GM12878 (cell line): ENCODE data around the gene ARMC2. TPM values are rescaled to one million over a fixed set of nuclear protein-coding genes. Genes with fewer than 3 reads are reported as not detected.

Experiments
- ATAC-seq: fragments of 200-7000 bp; cut with Tn5 transposase; 3 replicates; pipeline ENCODE4 v1.9.1; 2020; ENCODE audit warnings: mild to moderate bottlenecking, moderate library complexity
- BruUV-seq: library from RNA; stranded (reverse); fragments of 400-500 nt; replicated peaks from 2 replicates; lab custom pipeline; 2021; lab: Mats Ljungman, UMichigan
- CTCF ChIA-PET: fragments of 300-600 bp; sonication (Branson Sonifier 250); formaldehyde crosslinking; extraction: SDS; loops from one replicate; lab custom pipeline; 2021; ENCODE audit warnings: inconsistent platforms; lab: Yijun Ruan, JAX
- POLR2A ChIA-PET: fragments of 350-600 bp; formaldehyde crosslinking; extraction: SDS; loops from one replicate; lab custom pipeline; 2021; ENCODE audit warnings: inconsistent platforms; lab: Charles Lee
- RAD21 ChIA-PET: fragments of 300-600 bp; sonication (Branson Sonifier 250); formaldehyde crosslinking; loops from one replicate; lab custom pipeline; 2023; ENCODE audit warnings: antibody characterized with exemption; ENCODE audit not compliant: unreplicated experiment; lab: Charles Lee
- SMC1A ChIA-PET: fragments of 300-600 bp; sonication (Branson Sonifier 250); formaldehyde crosslinking; loops from one replicate; lab custom pipeline; 2023; ENCODE audit not compliant: unreplicated experiment, uncharacterized antibody; lab: Charles Lee
- DNase-seq: peaks from one replicate; pipeline ENCODE4 v3.0.0-alpha.2; 2011; ENCODE audit warnings: low read depth, low spot score
- FAIRE-seq: peaks from 3 replicates; lab custom pipeline; 2011; peaks lifted over from hg19 to GRCh38; lab: Jason Lieb, UNC
- H2AFZ ChIP-seq: 2 replicates; pipeline ENCODE4 v1.6.0; 2011; ENCODE audit warnings: low read depth, low read length, control low read depth; ENCODE audit not compliant: control insufficient read depth
- H3K27ac ChIP-seq: 2 replicates; pipeline ENCODE4 v1.5.1; 2011; ENCODE audit warnings: control low read depth; ENCODE audit not compliant: control insufficient read depth, insufficient read depth
- H3K27me3 ChIP-seq, 2 experiments: replicated peaks in 1 of 2; 2 replicates each; pipeline versions ENCODE4 v1.6.0 to v1.6.1; 2011; ENCODE audit warnings: low read length in 1 of 2; ENCODE audit not compliant: control insufficient read depth in 2 of 2, insufficient read depth in 2 of 2
- H3K36me3 ChIP-seq, 2 experiments: 2 replicates each; pipeline ENCODE4 v1.5.1; 2011; ENCODE audit warnings: low read length in 1 of 2; ENCODE audit not compliant: control insufficient read depth in 2 of 2, insufficient read depth in 2 of 2
- H3K4me1 ChIP-seq: 2 replicates; pipeline ENCODE4 v1.6.1; 2011; ENCODE audit warnings: mild to moderate bottlenecking, low read length, moderate library complexity, mixed read lengths; ENCODE audit not compliant: control insufficient read depth, insufficient read depth
- H3K4me2 ChIP-seq: 2 replicates; pipeline ENCODE4 v1.6.0; 2011; ENCODE audit warnings: control low read depth; ENCODE audit not compliant: control insufficient read depth, insufficient read depth
- H3K4me3 ChIP-seq: fragments of 200-600 bp; sonication (generic); 2 replicates; pipeline ENCODE4 v1.5.1; 2016
- H3K79me2 ChIP-seq: 2 replicates; pipeline ENCODE4 v1.6.0; 2011; ENCODE audit warnings: low read length; ENCODE audit not compliant: control insufficient read depth, insufficient read depth
- H3K9ac ChIP-seq: 2 replicates; pipeline ENCODE4 v1.8.0; 2011; ENCODE audit warnings: low read length, control low read depth, mixed read lengths; ENCODE audit not compliant: control insufficient read depth, insufficient read depth
- H3K9me3 ChIP-seq: replicated peaks from 3 replicates; pipeline ENCODE4 v1.5.1; 2011; ENCODE audit warnings: mild to moderate bottlenecking, low read length; ENCODE audit not compliant: control insufficient read depth, insufficient read depth
- H4K20me1 ChIP-seq: 2 replicates; pipeline ENCODE4 v1.6.0; 2011; ENCODE audit not compliant: control insufficient read depth, insufficient read depth
- GABPA ChIP-seq: IDR thresholded peaks from 2 replicates; pipeline ENCODE4 v1.6.1; 2014; ENCODE audit warnings: antibody characterized with exemption, low read depth, mild to moderate bottlenecking, inconsistent platforms
- IRF5 ChIP-seq: fragments of 450-650 bp; IDR thresholded peaks from 2 replicates; pipeline ENCODE4 v1.6.1; 2017; ENCODE audit warnings: borderline replicate concordance
- MTA2 ChIP-seq: fragments of 450-650 bp; IDR thresholded peaks from 2 replicates; pipeline ENCODE4 v1.6.1; 2016; ENCODE audit warnings: low read depth, mild to moderate bottlenecking, moderate library complexity
- MYB ChIP-seq: fragments of 150-350 bp; IDR thresholded peaks from 2 replicates; pipeline ENCODE4 v1.6.1; 2014; ENCODE audit warnings: mild to moderate bottlenecking, low read depth, low read length, borderline replicate concordance
- MYC ChIP-seq: IDR thresholded peaks from 2 replicates; pipeline ENCODE4 v1.6.1; 2011; ENCODE audit warnings: mild to moderate bottlenecking, low read length, moderate library complexity, inconsistent platforms; ENCODE audit not compliant: insufficient read depth, insufficient replicate concordance, insufficient read length, severe bottlenecking
- POU2F2 ChIP-seq: IDR thresholded peaks from 3 replicates; pipeline ENCODE4 v1.6.1; 2011; ENCODE audit warnings: low read depth, mild to moderate bottlenecking, low read length, borderline replicate concordance
- PRDM15 ChIP-seq: fragments of 450-650 bp; formaldehyde crosslinking; IDR thresholded peaks from 2 replicates; pipeline ENCODE4 v1.4.0; 2020; ENCODE audit warnings: mild to moderate bottlenecking, moderate library complexity
- RB1 ChIP-seq: fragments of 450-650 bp; formaldehyde crosslinking; IDR thresholded peaks from 2 replicates; pipeline ENCODE4 v1.6.1; 2017; ENCODE audit warnings: mild to moderate bottlenecking, borderline replicate concordance
- RELB ChIP-seq: fragments of 450-650 bp; IDR thresholded peaks from 2 replicates; pipeline ENCODE4 v1.6.1; 2017; ENCODE audit warnings: low read depth, mild to moderate bottlenecking, moderate library complexity
- RFX5 ChIP-seq: IDR thresholded peaks from 2 replicates; pipeline ENCODE4 v1.6.1; 2011; ENCODE audit warnings: low read depth, low read length, improper control_type of control experiment
- RUNX3 ChIP-seq: IDR thresholded peaks from 2 replicates; pipeline ENCODE4 v1.6.1; 2012; ENCODE audit warnings: low read length, inconsistent platforms
- SREBF1 ChIP-seq: IDR thresholded peaks from 2 replicates; pipeline ENCODE4 v1.6.1; 2012; ENCODE audit warnings: mild to moderate bottlenecking, low read length
- SUPT20H ChIP-seq: IDR thresholded peaks from 2 replicates; pipeline ENCODE4 v1.6.1; 2011; ENCODE audit warnings: low read depth, mild to moderate bottlenecking, low read length, moderate library complexity, borderline replicate concordance; ENCODE audit not compliant: control insufficient read depth
- TBL1XR1 ChIP-seq: IDR thresholded peaks from 2 replicates; pipeline ENCODE4 v1.6.1; 2012; ENCODE audit warnings: low read depth, low read length, improper control_type of control experiment
- YBX1 ChIP-seq: fragments of 450-650 bp; IDR thresholded peaks from 2 replicates; pipeline ENCODE4 v1.6.1; 2016; ENCODE audit warnings: antibody characterized with exemption
- WGBS: methylation state at CpG from one replicate; pipeline ENCODE4 v1.1.6; 2016; ENCODE audit warnings: low lambda C conversion rate; ENCODE audit not compliant: insufficient replicate concordance, insufficient coverage; ENCODE audit errors: missing lambda C conversion rate; 5-methylcytosine and 5-hydroxymethylcytosine counted together
- in situ Hi-C: fragments of 300-500 bp; cut with MboI; formaldehyde crosslinking; loops from 9 replicates; pipeline ENCODE4 v1.14.3; 2018; ENCODE audit warnings: mixed read lengths
- intact Hi-C: fragments of 100-400 bp; cut with micrococcal nuclease; formaldehyde crosslinking; loops from one replicate; pipeline ENCODE4 v1.14.2; 2022; ENCODE audit not compliant: unreplicated experiment
- polyA plus RNA-seq, 11 experiments: library from polyadenylated mRNA; depleted of rRNA in 4 of 11; unstranded in 6 of 11; stranded (reverse) in 5 of 11; fragments of >200 nt; fragmentation: Nextera tagmentation in 4 of 11; fragmentation: Illumina TruSeq in 1 of 11; extraction: Ambion mirVana in 4 of 11; extraction: Trizol in 1 of 11; gene quantifications; 1 replicate in 1 of 11; 2 replicates in 10 of 11; pipeline versions ENCODE4 v1.2.1 to v1.2.3, GENCODE V29; 2011 to 2016; ENCODE audit warnings: inconsistent platforms in 2 of 11, missing spikeins in 2 of 11, low read depth in 1 of 11
- total RNA-seq, 4 experiments: library from RNA; depleted of rRNA in 3 of 4; stranded (reverse); fragments of >200 nt in 3 of 4; fragmentation: Illumina TruSeq in 1 of 4; extraction: Trizol in 1 of 4; gene quantifications; 2 replicates each; pipeline versions ENCODE4 v1.2.1 to v1.2.3, GENCODE V29; 2013 to 2021
- TF ChIP-seq, protein P1 (sequence below): IDR thresholded peaks from 2 replicates; pipeline ENCODE4 v1.6.1; 2011; ENCODE audit warnings: low read depth, mild to moderate bottlenecking, low read length, moderate library complexity, borderline replicate concordance; ENCODE audit errors: extremely low read depth

ARMC2 gene
- total and polyA plus RNA-seq, 10 of the 15 experiments (the other 5 are each of a cell fraction or from before 2014, with no cell fraction given), result 0.06 to 0.33 (median 0.21) TPM; not detected in 5

DNA sequence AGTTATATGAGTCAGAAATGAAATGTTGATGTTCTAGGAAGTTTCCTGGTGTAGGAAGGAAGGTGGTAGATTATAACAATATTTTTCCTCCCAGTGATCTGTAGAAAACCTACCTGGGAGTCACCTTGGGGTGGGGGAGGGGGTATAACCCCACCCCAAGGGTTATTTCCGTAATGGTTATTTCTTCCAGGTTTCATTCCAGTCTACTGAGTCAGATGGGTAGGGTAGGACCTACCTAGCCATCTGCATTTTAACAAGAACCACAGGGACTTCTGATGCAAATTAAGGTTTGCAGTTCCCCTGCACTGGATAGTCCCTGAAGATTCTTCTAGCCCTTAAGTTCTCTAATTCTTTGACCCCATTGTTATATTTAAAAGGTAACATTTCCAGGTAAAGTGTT is 88.9 kb downstream of the ARMC2 start (continued):
- no peak for TF ChIP-seq POU2F2
- TF ChIP-seq, all 136 proteins: peak for 0

- BruUV-seq, result no TSS peak
- no peak for TF ChIP-seq MYC
- no peak for TF ChIP-seq RUNX3
- no peak for TF ChIP-seq PRDM15 (CRISPR knock-in tag)
- no peak for TF ChIP-seq SUPT20H
- TF ChIP-seq YBX1, result no peak
- no peak for TF ChIP-seq RELB
- no peak for TF ChIP-seq MTA2
- TF ChIP-seq SREBF1, result no peak
- no peak for TF ChIP-seq GABPA
- no peak for TF ChIP-seq RFX5
- no peak for TF ChIP-seq IRF5
- TF ChIP-seq TBL1XR1, result no peak
- TF ChIP-seq RB1, result no peak
- TF ChIP-seq, protein P1, sequence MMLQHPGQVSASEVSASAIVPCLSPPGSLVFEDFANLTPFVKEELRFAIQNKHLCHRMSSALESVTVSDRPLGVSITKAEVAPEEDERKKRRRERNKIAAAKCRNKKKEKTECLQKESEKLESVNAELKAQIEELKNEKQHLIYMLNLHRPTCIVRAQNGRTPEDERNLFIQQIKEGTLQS, result no peak
- no peak for TF ChIP-seq MYB
Observed at GRCh38 chr6:108940741-108941140, 92.5 kb downstream of the ARMC2 start.

More at GRCh38 chr6:108940741-108941140, 92.5 kb downstream of the ARMC2 start:
- no peak overlapping the region for H2AFZ ChIP-seq
- intact Hi-C loops, result no loop called here
- DNase-seq (no peak), ATAC-seq (no peak), FAIRE-seq (no peak)
- H3K27ac ChIP-seq, result no peak overlapping the region
- H3K79me2 ChIP-seq, result no peaks in the 10 kb centered on the region
- ChIA-PET POLR2A (no interaction called here), CTCF (interaction anchor here (1.2 kb wide), 1 partner anchor 398 kb away, joined by 3 read pairs; no protein-coding TSS in a partner anchor), SMC1A (interaction anchor here (1.0 kb wide), 1 partner anchor 19 kb away, joined by 3 read pairs; no protein-coding TSS in a partner anchor), RAD21 (no interaction called here)
- H3K9ac ChIP-seq, result no peak overlapping the region
- H3K4me3 ChIP-seq, result no peak overlapping the region
- no peaks in the 10 kb centered on the region for H3K36me3 ChIP-seq
- in situ Hi-C loops, result no loop called here
- H3K27me3 ChIP-seq, result peaks cover 2 to 3% of the 10 kb centered on the region in 2 experiments; a peak in 3 of 4 replicates
- no peaks in the 10 kb centered on the region for H4K20me1 ChIP-seq
- H3K4me1 ChIP-seq, result no peaks in the 10 kb centered on the region
- 29% methylated on average over 5 of the region's 5 CpGs for WGBS
- H3K9me3 ChIP-seq, result no peaks in the 10 kb centered on the region
- H3K4me2 ChIP-seq, result no peak overlapping the region
